Ascending aorta (tissue), 2 donors: ENCODE data around the gene SPATA22. TPM values are rescaled to one million over a fixed set of nuclear protein-coding genes. Genes with fewer than 3 reads are reported as not detected.
"Not testable (repeated sequence)": the region's sequence is repeated elsewhere in the genome, so short reads cannot be mapped to it uniquely, and the experiment has no call there.

Experiments used
- DNase-seq, 2 donors: peaks; one replicate each; pipeline ENCODE4 v3.0.0-alpha.2; 2019; ENCODE audit warnings: low spot score in 2 of 2
- H3K27ac ChIP-seq, 2 donors: fragments of 200-600 bp; sonication (generic); one replicate each; pipeline ENCODE4 v1.5.1; 2016 to 2017; ENCODE audit warnings: mild to moderate bottlenecking in 1 of 2
- H3K27me3 ChIP-seq: fragments of 200-600 bp; sonication (generic); one replicate; pipeline ENCODE4 v1.5.1; 2017
- H3K36me3 ChIP-seq, 2 donors: fragments of 200-600 bp; sonication (generic); one replicate each; pipeline ENCODE4 v1.5.1; 2016
- H3K4me1 ChIP-seq, 2 donors: fragments of 200-600 bp; sonication (generic); one replicate each; pipeline ENCODE4 v1.5.1; 2016 to 2017; ENCODE audit warnings: mild to moderate bottlenecking in 1 of 2
- H3K4me3 ChIP-seq, 2 donors: fragments of 200-600 bp; sonication (generic); one replicate each; pipeline ENCODE4 v1.5.1; 2016 to 2017; ENCODE audit warnings: mild to moderate bottlenecking in 1 of 2
- H3K9me3 ChIP-seq, 2 donors: fragments of 200-600 bp; sonication (generic); one replicate each; pipeline ENCODE4 v1.5.1; 2016
- intact Hi-C: fragments of 100-400 bp; cut with DNase I; formaldehyde crosslinking; loops from one replicate; pipeline ENCODE4 v1.15.1; 2023
- total RNA-seq: library from RNA; depleted of rRNA; stranded (reverse); fragments of >200 nt; gene quantifications from one replicate; pipeline ENCODE4 v1.1.0, GENCODE V29; 2016
- TF ChIP-seq, protein P1 (sequence below), 3 experiments: fragments of 200-600 bp in 2 of 3; fragments of 450-650 bp in 1 of 3; sonication (generic) in 2 of 3; IDR thresholded peaks; one replicate each; pipeline ENCODE4 v1.5.1; 2016 to 2019; ENCODE audit warnings: antibody characterized with exemption in 3 of 3, mild to moderate bottlenecking in 1 of 3, moderate library complexity in 1 of 3

Gene SPATA22
- total RNA-seq, 1 donor from 2014 or later, result not detected

DNA sequence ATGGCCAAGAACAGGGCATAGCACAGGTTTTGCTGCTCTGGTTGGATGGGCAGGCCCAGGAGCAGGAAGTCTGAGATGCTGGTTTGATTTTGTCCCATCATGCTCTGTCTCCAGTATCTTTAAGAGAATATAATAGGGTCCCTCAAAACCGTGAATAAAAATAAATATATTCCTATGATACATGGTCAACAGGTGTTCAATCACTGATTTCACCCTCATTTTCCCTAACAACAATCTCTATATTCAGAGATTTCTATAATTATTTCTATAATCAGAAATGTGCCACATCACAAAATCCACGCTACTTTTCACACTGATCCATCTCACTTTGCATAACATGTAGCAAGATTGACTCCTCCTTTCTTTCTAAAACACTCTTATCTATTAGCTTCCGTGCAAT, 37.9 kb downstream of the SPATA22 start, which contains the start of gene OR1E2:
Gene OR1E2, minus strand, starts transcription at position 101 of the 400 bp plus-strand sequence. Its CDS starts 0 bp downstream, at position 101.
- Histone ChIP-seq H3K27ac (no peak within 1 kb of the TSS), H3K36me3 (no peaks in the 10 kb centered on the region), H3K9me3 (no peaks in the 10 kb centered on the region), H3K4me1 (no peaks in the 10 kb centered on the region), H3K27me3 (no peaks in the 10 kb centered on the region), H3K4me3 (no peak within 1 kb of the TSS)
- intact Hi-C loops, result no loop called here
- TF ChIP-seq, protein P1, sequence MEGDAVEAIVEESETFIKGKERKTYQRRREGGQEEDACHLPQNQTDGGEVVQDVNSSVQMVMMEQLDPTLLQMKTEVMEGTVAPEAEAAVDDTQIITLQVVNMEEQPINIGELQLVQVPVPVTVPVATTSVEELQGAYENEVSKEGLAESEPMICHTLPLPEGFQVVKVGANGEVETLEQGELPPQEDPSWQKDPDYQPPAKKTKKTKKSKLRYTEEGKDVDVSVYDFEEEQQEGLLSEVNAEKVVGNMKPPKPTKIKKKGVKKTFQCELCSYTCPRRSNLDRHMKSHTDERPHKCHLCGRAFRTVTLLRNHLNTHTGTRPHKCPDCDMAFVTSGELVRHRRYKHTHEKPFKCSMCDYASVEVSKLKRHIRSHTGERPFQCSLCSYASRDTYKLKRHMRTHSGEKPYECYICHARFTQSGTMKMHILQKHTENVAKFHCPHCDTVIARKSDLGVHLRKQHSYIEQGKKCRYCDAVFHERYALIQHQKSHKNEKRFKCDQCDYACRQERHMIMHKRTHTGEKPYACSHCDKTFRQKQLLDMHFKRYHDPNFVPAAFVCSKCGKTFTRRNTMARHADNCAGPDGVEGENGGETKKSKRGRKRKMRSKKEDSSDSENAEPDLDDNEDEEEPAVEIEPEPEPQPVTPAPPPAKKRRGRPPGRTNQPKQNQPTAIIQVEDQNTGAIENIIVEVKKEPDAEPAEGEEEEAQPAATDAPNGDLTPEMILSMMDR (IDR thresholded peaks at IDR 0.05), result no peak
- no peak for DNase-seq

DNA sequence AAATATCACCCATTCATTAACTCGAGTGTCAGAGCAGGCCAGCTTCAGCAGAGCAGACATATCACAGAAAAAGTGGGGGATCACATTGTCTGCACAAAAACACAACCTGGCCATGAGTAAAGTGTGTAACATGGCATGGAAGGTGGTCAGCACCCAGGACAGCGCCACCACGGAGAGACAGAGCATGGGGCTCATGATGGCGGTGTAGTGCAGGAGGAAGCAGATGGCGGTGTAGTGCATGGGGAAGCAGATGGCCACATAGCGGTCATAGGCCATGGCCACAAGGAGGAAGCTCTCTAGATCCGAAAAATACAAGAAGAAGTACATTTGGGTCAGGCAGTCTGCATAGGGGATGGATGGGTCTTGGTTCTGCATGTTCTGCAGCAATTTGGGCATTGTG, 38.4 kb downstream of the SPATA22 start:
- intact Hi-C loops, DNase-seq, H3K4me1 ChIP-seq, H3K27ac ChIP-seq, H3K9me3 ChIP-seq, H3K36me3 ChIP-seq, H3K4me3 ChIP-seq, H3K27me3 ChIP-seq: not testable (repeated sequence)

DNA sequence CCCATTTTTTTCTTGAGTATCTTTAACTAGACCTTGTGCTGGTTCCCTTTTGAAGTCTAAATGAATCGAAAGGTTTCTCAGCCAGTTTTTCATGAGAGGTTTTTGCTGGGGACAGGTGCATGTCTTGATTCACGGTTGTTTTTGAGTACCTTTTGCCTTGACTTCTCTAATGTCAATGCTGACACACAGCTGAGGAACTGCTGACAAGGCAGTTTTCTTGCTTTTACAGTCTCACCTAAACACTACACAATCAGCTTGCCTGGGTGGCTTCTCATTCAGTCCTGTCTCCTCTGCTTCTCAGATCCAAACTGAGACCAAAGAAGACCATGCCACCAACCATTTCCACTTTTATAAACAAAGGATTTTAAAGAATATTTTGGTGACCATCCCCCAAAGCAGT, 53.4 kb downstream of the SPATA22 start:
- no peaks in the 10 kb centered on the region for H3K9me3 ChIP-seq
- H3K4me3 ChIP-seq, result no peak overlapping the region
- H3K36me3 ChIP-seq, result no peaks in the 10 kb centered on the region
- H3K27me3 ChIP-seq, result no peaks in the 10 kb centered on the region
- H3K4me1 ChIP-seq, result no peaks in the 10 kb centered on the region
- TF ChIP-seq, protein P1 (IDR thresholded peaks at IDR 0.05), result no peak
- intact Hi-C loops, result no loop called here
- no peak overlapping the region for H3K27ac ChIP-seq
- DNase-seq, result no peak

DNA sequence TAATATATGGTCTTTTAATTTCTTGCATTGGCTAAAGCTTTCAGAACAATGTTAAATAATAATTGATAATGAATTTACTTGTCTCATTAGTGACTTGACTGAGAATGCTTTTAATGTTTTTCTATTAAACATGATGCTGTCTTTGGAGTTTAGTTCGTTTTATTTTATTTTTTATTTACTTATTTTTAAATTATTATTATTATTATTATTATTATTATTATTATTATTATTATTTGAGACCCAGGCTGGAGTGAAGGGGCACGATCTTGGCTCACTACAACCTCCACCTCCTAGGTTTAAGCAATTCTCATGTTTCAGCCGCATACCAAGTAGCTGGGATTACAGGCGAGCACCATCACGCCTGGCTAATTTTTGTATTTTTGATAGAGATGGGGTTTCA, 56.0 kb downstream of the SPATA22 start:
- Histone ChIP-seq H3K4me1 (no peaks in the 10 kb centered on the region), H3K27ac (no peak overlapping the region), H3K27me3 (no peaks in the 10 kb centered on the region), H3K9me3 (no peaks in the 10 kb centered on the region), H3K36me3 (no peaks in the 10 kb centered on the region), H3K4me3 (no peak overlapping the region)
- intact Hi-C loops, result no loop called here
- DNase-seq, result no peak
- TF ChIP-seq, protein P1 (IDR thresholded peaks at IDR 0.05), result no peak

DNA sequence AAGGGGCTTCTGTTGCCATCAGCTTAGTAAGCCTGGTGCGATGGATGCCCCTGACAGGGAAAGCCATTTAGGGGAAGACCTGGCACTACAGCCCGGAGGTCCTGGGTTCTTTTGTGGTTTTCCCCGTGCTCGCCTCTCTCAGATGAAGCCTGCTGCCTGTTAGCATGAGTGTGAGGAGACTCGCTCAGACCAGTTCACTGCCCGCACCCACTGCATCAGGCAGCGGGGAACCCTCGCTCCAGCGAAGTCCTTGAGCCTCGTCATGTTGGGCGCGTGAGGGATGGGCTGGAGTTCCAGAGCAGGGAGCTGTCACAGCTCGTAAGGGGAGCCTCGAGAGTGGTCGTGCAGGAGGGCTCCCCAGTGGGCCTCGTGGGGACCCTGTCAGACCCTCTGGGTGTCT, 59.4 kb downstream of the SPATA22 start:
- DNase-seq, H3K4me3 ChIP-seq, intact Hi-C loops, H3K27ac ChIP-seq, H3K36me3 ChIP-seq, H3K27me3 ChIP-seq, H3K4me1 ChIP-seq: not testable (repeated sequence)
- peaks cover 0 to 11% of the 10 kb centered on the region in 2 donors for H3K9me3 ChIP-seq

DNA sequence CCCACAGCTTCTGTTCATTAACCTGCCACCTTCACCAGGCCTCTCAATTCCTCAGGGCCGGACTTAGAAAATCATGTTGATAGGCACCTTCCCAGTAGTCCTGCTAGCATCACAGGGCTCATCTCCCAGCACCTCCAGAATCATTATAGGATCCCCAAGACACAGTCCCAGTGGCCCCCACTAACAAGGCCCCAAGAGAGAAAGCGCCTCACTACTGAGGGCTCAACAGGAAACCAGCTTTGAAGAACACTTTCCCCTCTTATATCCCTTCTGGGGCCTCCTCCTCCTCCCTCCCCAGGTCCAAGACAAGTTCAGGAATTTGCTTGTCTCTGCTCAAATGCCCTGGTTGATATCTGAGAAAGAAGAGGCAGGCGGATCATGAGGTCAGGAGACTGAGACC, 60.5 kb downstream of the SPATA22 start, which contains the start of gene OR3A3:
Gene OR3A3, plus strand, starts transcription at position 301 of the 400 bp plus-strand sequence.
- Histone ChIP-seq H3K4me1 (no peaks in the 10 kb centered on the region), H3K27me3 (no peaks in the 10 kb centered on the region), H3K36me3 (no peaks in the 10 kb centered on the region), H3K9me3 (peaks cover 0 to 11% of the 10 kb centered on the region in 2 donors), H3K4me3 (no peak within 1 kb of the TSS), H3K27ac (no peak within 1 kb of the TSS)
- DNase-seq, result no peak
- TF ChIP-seq, protein P1 (IDR thresholded peaks at IDR 0.05), result no peak
- intact Hi-C loops, result no loop called here

DNA sequence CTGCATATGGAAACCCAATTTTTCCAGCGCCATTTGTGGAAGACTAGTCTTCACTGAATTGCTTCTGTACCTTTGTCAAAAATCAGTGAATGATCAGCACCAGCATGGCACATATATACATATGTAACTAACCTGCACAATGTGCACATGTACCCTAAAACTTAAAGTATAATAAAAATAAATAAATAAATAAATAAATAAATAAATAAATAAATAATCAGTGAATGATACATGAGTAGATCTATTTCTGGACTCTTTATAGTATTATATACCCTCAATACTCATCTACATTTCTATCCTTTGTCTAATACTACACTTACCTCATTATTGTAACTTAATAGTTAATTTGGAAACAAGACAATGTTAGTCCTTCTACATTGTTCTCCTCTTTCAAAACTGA, 67.8 kb downstream of the SPATA22 start:
- H3K27ac ChIP-seq, H3K27me3 ChIP-seq, H3K4me1 ChIP-seq, H3K4me3 ChIP-seq, H3K36me3 ChIP-seq, DNase-seq, intact Hi-C loops: not testable (repeated sequence)
- peaks cover 0 to 11% of the 10 kb centered on the region in 2 donors for H3K9me3 ChIP-seq
